Daoy (cell line): Measurements from ENCODE around the gene CPNE2. TPM values are rescaled to one million over a fixed set of nuclear protein-coding genes. Genes with fewer than 3 reads are reported as not detected.
"Not testable (repeated sequence)": the region's sequence is repeated elsewhere in the genome, so short reads cannot be mapped to it uniquely, and the experiment has no call there.

ENCODE experiments used
- DNase-seq: peaks from one replicate; pipeline ENCODE4 v3.0.0-alpha.2; 2015; ENCODE audit warnings: low read depth
- total RNA-seq: library from RNA; depleted of rRNA; stranded (reverse); fragments of >200 nt; shearing (Covaris generic); gene quantifications from 2 replicates; pipeline ENCODE4 v1.2.3, GENCODE V29; 2014

The CPNE2 gene
- total RNA-seq, 1 experiment from 2014 or later: 10.0 TPM

GRCh38 chr16:57098188-57098841, 5.9 kb downstream of the CPNE2 start:
- no peak for DNase-seq

GRCh38 chr16:57099965-57100364, 7.6 kb downstream of the CPNE2 start:
- DNase-seq: peak; percentile 25

GRCh38 chr16:57100445-57100844, 8.1 kb downstream of the CPNE2 start:
- no peak for DNase-seq

GRCh38 chr16:57102888-57103851, 10.8 kb downstream of the CPNE2 start:
- no peak for DNase-seq

GRCh38 chr16:57104706-57105105, 12.3 kb downstream of the CPNE2 start:
- no peak for DNase-seq

GRCh38 chr16:57105184-57105583, 12.8 kb downstream of the CPNE2 start:
- no peak for DNase-seq

GRCh38 chr16:57106767-57107166, 14.4 kb downstream of the CPNE2 start:
- peak; percentile 46 for DNase-seq

GRCh38 chr16:57107321-57107922, 15.0 kb downstream of the CPNE2 start:
- DNase-seq: no peak

GRCh38 chr16:57108432-57108831, 16.0 kb downstream of the CPNE2 start:
- DNase-seq: no peak

GRCh38 chr16:57109259-57110105, 17.1 kb downstream of the CPNE2 start:
- DNase-seq: not testable (repeated sequence)

- DNase-seq: no peak
These were observed 18.6 kb downstream of the CPNE2 start for GRCh38 chr16:57110937-57111336.

GRCh38 chr16:57111420-57111819, 19.0 kb downstream of the CPNE2 start:
- no peak for DNase-seq

GRCh38 chr16:57112403-57113041, 20.1 kb downstream of the CPNE2 start:
- DNase-seq: no peak

- DNase-seq: peak; percentile 50
These were observed 20.7 kb downstream of the CPNE2 start for GRCh38 chr16:57113042-57113453.

- no peak for DNase-seq
These were observed 21.3 kb downstream of the CPNE2 start for GRCh38 chr16:57113664-57114063.

GRCh38 chr16:57115168-57115513, 22.8 kb downstream of the CPNE2 start:
- DNase-seq: no peak

- DNase-seq: no peak
These were observed 23.3 kb downstream of the CPNE2 start for GRCh38 chr16:57115514-57116182.

GRCh38 chr16:57118461-57119084, 26.2 kb downstream of the CPNE2 start:
- no peak for DNase-seq

- peak; percentile 22 for DNase-seq
These were observed 31.0 kb downstream of the CPNE2 start for GRCh38 chr16:57123216-57123973.
